ENCODE results near the gene KRTAP5-4.
"Not testable (repeated sequence)": the region's sequence is repeated elsewhere in the genome, so short reads cannot be mapped to it uniquely, and the experiment has no call there.

KRTAP5-4 gene

GRCh38 chr11:1604711-1605110 lies 17.2 kb downstream of the KRTAP5-4 start:
- Histone ChIP-seq H3K4me3 (ENCODE audit: low read length in 2 of 2) (no peak overlapping the region), H3K79me1 (ENCODE audit: low read depth, low read length) (no peaks in the 10 kb centered on the region), H2BK12ac (ENCODE audit: low read length) (no peak overlapping the region), H2BK15ac (ENCODE audit: low read length) (peak overlapping the region; percentile 75), H3K18ac (ENCODE audit: low read length) (no peak overlapping the region), H3K4ac (ENCODE audit: low read length) (no peak overlapping the region), H2BK120ac (ENCODE audit: low read depth, low read length) (no peak overlapping the region), H2BK5ac (ENCODE audit: low read length) (peak overlapping the region; percentile 53), H2AK5ac (ENCODE audit: low read depth, low read length) (peak overlapping the region; percentile 46), H4K8ac (ENCODE audit: low read depth, low read length) (no peak overlapping the region), H3K27me3 (ENCODE audit: control insufficient read depth in 3 of 3, insufficient read depth in 3 of 3, low read depth in 1 of 3, low read length in 3 of 3) (peaks cover 0 to 48% (median 0%) of the 10 kb centered on the region in 3 experiments), H3K4me1 (ENCODE audit: control insufficient read depth in 2 of 2, insufficient read depth in 1 of 2, low read depth in 1 of 2, low read length in 2 of 2) (peaks cover 0 to 6% of the 10 kb centered on the region in 2 donors), H2AFZ (ENCODE audit: low read length) (no peak overlapping the region), H3K23ac (ENCODE audit: low read depth, low read length, poor library complexity) (no peak overlapping the region), H3K14ac (ENCODE audit: low read length) (peak overlapping the region; percentile 99), H3K4me2 (ENCODE audit: insufficient read depth, low read length, poor library complexity, severe bottlenecking) (no peak overlapping the region), H3K36me3 (replicated peaks in 1 of 2; ENCODE audit: control insufficient read depth in 2 of 2, insufficient read depth in 2 of 2, low read length in 2 of 2) (no peaks in the 10 kb centered on the region), H3K27ac (replicated peaks; ENCODE audit: low read length) (no peak overlapping the region), H3K9ac (ENCODE audit: low read depth, low read length, poor library complexity) (no peak overlapping the region), H3K9me3 (replicated peaks in 1 of 2; ENCODE audit: control insufficient read depth in 2 of 2, insufficient read depth in 1 of 2, low read depth in 1 of 2, low read length in 2 of 2) (no peaks in the 10 kb centered on the region), H4K91ac (ENCODE audit: low read depth, low read length, poor library complexity) (no peak overlapping the region)
- WGBS, 2 donors (ENCODE audit: extremely low coverage in 2 of 2, insufficient read length in 2 of 2, insufficient replicate concordance in 1 of 2) = no CpG with 5 or more reads among the region's 7 CpGs
- DNase-seq (ENCODE audit: low spot score) = no peak

GRCh38 chr11:1604181-1604580 lies 17.8 kb downstream of the KRTAP5-4 start:
- Histone ChIP-seq H3K4ac (ENCODE audit: low read length) (no peak overlapping the region), H4K91ac (ENCODE audit: low read depth, low read length, poor library complexity) (no peak overlapping the region), H3K4me2 (ENCODE audit: insufficient read depth, low read length, poor library complexity, severe bottlenecking) (no peak overlapping the region), H3K9me3 (replicated peaks in 1 of 2; ENCODE audit: control insufficient read depth in 2 of 2, insufficient read depth in 1 of 2, low read depth in 1 of 2, low read length in 2 of 2) (no peaks in the 10 kb centered on the region), H3K27me3 (ENCODE audit: control insufficient read depth in 3 of 3, insufficient read depth in 3 of 3, low read depth in 1 of 3, low read length in 3 of 3) (peaks cover 0 to 48% (median 0%) of the 10 kb centered on the region in 3 experiments), H3K23ac (ENCODE audit: low read depth, low read length, poor library complexity) (peak overlapping the region; percentile 73), H2AFZ (ENCODE audit: low read length) (no peak overlapping the region), H2AK5ac (ENCODE audit: low read depth, low read length) (peak overlapping the region; percentile 46), H3K36me3 (replicated peaks in 1 of 2; ENCODE audit: control insufficient read depth in 2 of 2, insufficient read depth in 2 of 2, low read length in 2 of 2) (no peaks in the 10 kb centered on the region), H3K4me3 (ENCODE audit: low read length in 2 of 2) (peak overlapping the region in 1 of 2 donors; percentile 17), H3K79me1 (ENCODE audit: low read depth, low read length) (no peaks in the 10 kb centered on the region), H3K4me1 (ENCODE audit: control insufficient read depth in 2 of 2, insufficient read depth in 1 of 2, low read depth in 1 of 2, low read length in 2 of 2) (peaks cover 0 to 6% of the 10 kb centered on the region in 2 donors), H2BK5ac (ENCODE audit: low read length) (peak overlapping the region; percentile 53), H3K18ac (ENCODE audit: low read length) (peak overlapping the region; percentile 38), H4K8ac (ENCODE audit: low read depth, low read length) (no peak overlapping the region), H3K9ac (ENCODE audit: low read depth, low read length, poor library complexity) (no peak overlapping the region), H2BK12ac (ENCODE audit: low read length) (peak overlapping the region; percentile 22), H2BK120ac (ENCODE audit: low read depth, low read length) (no peak overlapping the region), H3K27ac (replicated peaks; ENCODE audit: low read length) (no peak overlapping the region), H2BK15ac (ENCODE audit: low read length) (peak overlapping the region; percentile 75), H3K14ac (ENCODE audit: low read length) (peak overlapping the region; percentile 99)
- WGBS, 2 donors (ENCODE audit: extremely low coverage in 2 of 2, insufficient read length in 2 of 2, insufficient replicate concordance in 1 of 2) = no CpG with 5 or more reads among the region's 11 CpGs
- DNase-seq (ENCODE audit: low spot score) = no peak

GRCh38 chr11:1603629-1604028 lies 18.3 kb downstream of the KRTAP5-4 start:
- Histone ChIP-seq H3K36me3 (replicated peaks in 1 of 2; ENCODE audit: control insufficient read depth in 2 of 2, insufficient read depth in 2 of 2, low read length in 2 of 2) (no peaks in the 10 kb centered on the region), H3K79me1 (ENCODE audit: low read depth, low read length) (no peaks in the 10 kb centered on the region)
- 100% methylated on average over 1 of the region's 1 CpG; no CpG with 5 or more reads in 1 of the 2 donors for WGBS, 2 donors (ENCODE audit: extremely low coverage in 2 of 2, insufficient read length in 2 of 2, insufficient replicate concordance in 1 of 2)

GRCh38 chr11:1601663-1602062 lies 20.3 kb downstream of the KRTAP5-4 start:
- not testable (repeated sequence) for H3K4ac ChIP-seq (ENCODE audit: low read length); H3K4me2 ChIP-seq (ENCODE audit: insufficient read depth, low read length, poor library complexity, severe bottlenecking); H3K36me3 ChIP-seq (replicated peaks in 1 of 2; ENCODE audit: control insufficient read depth in 2 of 2, insufficient read depth in 2 of 2, low read length in 2 of 2); H2BK120ac ChIP-seq (ENCODE audit: low read depth, low read length); H4K91ac ChIP-seq (ENCODE audit: low read depth, low read length, poor library complexity); H2AK5ac ChIP-seq (ENCODE audit: low read depth, low read length); H3K9me3 ChIP-seq (replicated peaks in 1 of 2; ENCODE audit: control insufficient read depth in 2 of 2, insufficient read depth in 1 of 2, low read depth in 1 of 2, low read length in 2 of 2); H2BK15ac ChIP-seq (ENCODE audit: low read length); H3K14ac ChIP-seq (ENCODE audit: low read length); H3K18ac ChIP-seq (ENCODE audit: low read length); H2AFZ ChIP-seq (ENCODE audit: low read length); H2BK5ac ChIP-seq (ENCODE audit: low read length); H3K4me1 ChIP-seq (ENCODE audit: control insufficient read depth in 2 of 2, insufficient read depth in 1 of 2, low read depth in 1 of 2, low read length in 2 of 2); H3K23ac ChIP-seq (ENCODE audit: low read depth, low read length, poor library complexity); H2BK12ac ChIP-seq (ENCODE audit: low read length); H3K4me3 ChIP-seq (ENCODE audit: low read length in 2 of 2); H3K79me1 ChIP-seq (ENCODE audit: low read depth, low read length); H4K8ac ChIP-seq (ENCODE audit: low read depth, low read length); DNase-seq (ENCODE audit: low spot score); H3K9ac ChIP-seq (ENCODE audit: low read depth, low read length, poor library complexity); H3K27ac ChIP-seq (replicated peaks; ENCODE audit: low read length)
- peaks cover 0 to 44% (median 3%) of the 10 kb centered on the region in 3 experiments for H3K27me3 ChIP-seq (ENCODE audit: control insufficient read depth in 3 of 3, insufficient read depth in 3 of 3, low read depth in 1 of 3, low read length in 3 of 3)
- no CpG with 5 or more reads among the region's 3 CpGs for WGBS, 2 donors (ENCODE audit: extremely low coverage in 2 of 2, insufficient read length in 2 of 2, insufficient replicate concordance in 1 of 2)

More at GRCh38 chr11:1603629-1604028, 18.3 kb downstream of the KRTAP5-4 start:
- Histone ChIP-seq H2BK120ac (ENCODE audit: low read depth, low read length) (no peak overlapping the region), H3K9ac (ENCODE audit: low read depth, low read length, poor library complexity) (peak overlapping the region; percentile 21), H2AFZ (ENCODE audit: low read length) (no peak overlapping the region), H4K8ac (ENCODE audit: low read depth, low read length) (no peak overlapping the region), H3K4me2 (ENCODE audit: insufficient read depth, low read length, poor library complexity, severe bottlenecking) (no peak overlapping the region), H3K4me3 (ENCODE audit: low read length in 2 of 2) (no peak overlapping the region), H3K27me3 (ENCODE audit: control insufficient read depth in 3 of 3, insufficient read depth in 3 of 3, low read depth in 1 of 3, low read length in 3 of 3) (peaks cover 0 to 48% (median 0%) of the 10 kb centered on the region in 3 experiments), H3K18ac (ENCODE audit: low read length) (peak overlapping the region; percentile 48), H3K23ac (ENCODE audit: low read depth, low read length, poor library complexity) (peak overlapping the region; percentile 31), H2BK15ac (ENCODE audit: low read length) (no peak overlapping the region), H4K91ac (ENCODE audit: low read depth, low read length, poor library complexity) (no peak overlapping the region), H2AK5ac (ENCODE audit: low read depth, low read length) (no peak overlapping the region), H3K4me1 (ENCODE audit: control insufficient read depth in 2 of 2, insufficient read depth in 1 of 2, low read depth in 1 of 2, low read length in 2 of 2) (peaks cover 0 to 6% of the 10 kb centered on the region in 2 donors), H3K4ac (ENCODE audit: low read length) (no peak overlapping the region), H3K27ac (replicated peaks; ENCODE audit: low read length) (no peak overlapping the region), H3K9me3 (replicated peaks in 1 of 2; ENCODE audit: control insufficient read depth in 2 of 2, insufficient read depth in 1 of 2, low read depth in 1 of 2, low read length in 2 of 2) (no peaks in the 10 kb centered on the region), H3K14ac (ENCODE audit: low read length) (no peak overlapping the region), H2BK12ac (ENCODE audit: low read length) (no peak overlapping the region), H2BK5ac (ENCODE audit: low read length) (no peak overlapping the region)
- DNase-seq (ENCODE audit: low spot score) = no peak

Measured in neuronal stem cell (in vitro differentiated cells).